GM12878 (cell line): ENCODE results near the gene NEK10. TPM values are rescaled to one million over a fixed set of nuclear protein-coding genes. Genes with fewer than 3 reads are reported as not detected.

Experiments
- ATAC-seq: fragments of 200-7000 bp; cut with Tn5 transposase; 3 replicates; pipeline ENCODE4 v1.9.1; 2020; ENCODE audit warnings: mild to moderate bottlenecking, moderate library complexity
- BruUV-seq: library from RNA; stranded (reverse); fragments of 400-500 nt; replicated peaks from 2 replicates; lab custom pipeline; 2021; lab: Mats Ljungman, UMichigan
- CTCF ChIA-PET: fragments of 300-600 bp; sonication (Branson Sonifier 250); formaldehyde crosslinking; extraction: SDS; loops from one replicate; lab custom pipeline; 2021; ENCODE audit warnings: inconsistent platforms; lab: Yijun Ruan, JAX
- POLR2A ChIA-PET: fragments of 350-600 bp; formaldehyde crosslinking; extraction: SDS; loops from one replicate; lab custom pipeline; 2021; ENCODE audit warnings: inconsistent platforms; lab: Charles Lee
- RAD21 ChIA-PET: fragments of 300-600 bp; sonication (Branson Sonifier 250); formaldehyde crosslinking; loops from one replicate; lab custom pipeline; 2023; ENCODE audit warnings: antibody characterized with exemption; ENCODE audit not compliant: unreplicated experiment; lab: Charles Lee
- SMC1A ChIA-PET: fragments of 300-600 bp; sonication (Branson Sonifier 250); formaldehyde crosslinking; loops from one replicate; lab custom pipeline; 2023; ENCODE audit not compliant: unreplicated experiment, uncharacterized antibody; lab: Charles Lee
- DNase-seq: peaks from one replicate; pipeline ENCODE4 v3.0.0-alpha.2; 2011; ENCODE audit warnings: low read depth, low spot score
- FAIRE-seq: peaks from 3 replicates; lab custom pipeline; 2011; peaks lifted over from hg19 to GRCh38; lab: Jason Lieb, UNC
- H2AFZ ChIP-seq: 2 replicates; pipeline ENCODE4 v1.6.0; 2011; ENCODE audit warnings: low read depth, low read length, control low read depth; ENCODE audit not compliant: control insufficient read depth
- H3K27ac ChIP-seq: 2 replicates; pipeline ENCODE4 v1.5.1; 2011; ENCODE audit warnings: control low read depth; ENCODE audit not compliant: control insufficient read depth, insufficient read depth
- H3K27me3 ChIP-seq, 2 experiments: replicated peaks in 1 of 2; 2 replicates each; pipeline versions ENCODE4 v1.6.0 to v1.6.1; 2011; ENCODE audit warnings: low read length in 1 of 2; ENCODE audit not compliant: control insufficient read depth in 2 of 2, insufficient read depth in 2 of 2
- H3K36me3 ChIP-seq, 2 experiments: 2 replicates each; pipeline ENCODE4 v1.5.1; 2011; ENCODE audit warnings: low read length in 1 of 2; ENCODE audit not compliant: control insufficient read depth in 2 of 2, insufficient read depth in 2 of 2
- H3K4me1 ChIP-seq: 2 replicates; pipeline ENCODE4 v1.6.1; 2011; ENCODE audit warnings: mild to moderate bottlenecking, low read length, moderate library complexity, mixed read lengths; ENCODE audit not compliant: control insufficient read depth, insufficient read depth
- H3K4me2 ChIP-seq: 2 replicates; pipeline ENCODE4 v1.6.0; 2011; ENCODE audit warnings: control low read depth; ENCODE audit not compliant: control insufficient read depth, insufficient read depth
- H3K4me3 ChIP-seq: fragments of 200-600 bp; sonication (generic); 2 replicates; pipeline ENCODE4 v1.5.1; 2016
- H3K79me2 ChIP-seq: 2 replicates; pipeline ENCODE4 v1.6.0; 2011; ENCODE audit warnings: low read length; ENCODE audit not compliant: control insufficient read depth, insufficient read depth
- H3K9ac ChIP-seq: 2 replicates; pipeline ENCODE4 v1.8.0; 2011; ENCODE audit warnings: low read length, control low read depth, mixed read lengths; ENCODE audit not compliant: control insufficient read depth, insufficient read depth
- H3K9me3 ChIP-seq: replicated peaks from 3 replicates; pipeline ENCODE4 v1.5.1; 2011; ENCODE audit warnings: mild to moderate bottlenecking, low read length; ENCODE audit not compliant: control insufficient read depth, insufficient read depth
- H4K20me1 ChIP-seq: 2 replicates; pipeline ENCODE4 v1.6.0; 2011; ENCODE audit not compliant: control insufficient read depth, insufficient read depth
- SIN3A ChIP-seq: IDR thresholded peaks from 2 replicates; pipeline ENCODE4 v1.6.1; 2012; ENCODE audit warnings: low read depth, low read length, improper control_type of control experiment
- SREBF2 ChIP-seq: IDR thresholded peaks from 2 replicates; pipeline ENCODE4 v1.6.1; 2012; ENCODE audit warnings: mild to moderate bottlenecking, low read length
- TAF1 ChIP-seq: IDR thresholded peaks from 2 replicates; pipeline ENCODE4 v1.6.1; 2011; ENCODE audit warnings: mild to moderate bottlenecking, low read depth, low read length, borderline replicate concordance
- WRNIP1 ChIP-seq: IDR thresholded peaks from 2 replicates; pipeline ENCODE4 v1.6.1; 2011; ENCODE audit warnings: low read depth, low read length, improper control_type of control experiment, borderline replicate concordance
- ZNF274 ChIP-seq: IDR thresholded peaks from one replicate; pipeline ENCODE4 v1.8.0; 2011; ENCODE audit not compliant: insufficient read length, insufficient read depth
- WGBS: methylation state at CpG from one replicate; pipeline ENCODE4 v1.1.6; 2016; ENCODE audit warnings: low lambda C conversion rate; ENCODE audit not compliant: insufficient replicate concordance, insufficient coverage; ENCODE audit errors: missing lambda C conversion rate; 5-methylcytosine and 5-hydroxymethylcytosine counted together
- in situ Hi-C: fragments of 300-500 bp; cut with MboI; formaldehyde crosslinking; loops from 9 replicates; pipeline ENCODE4 v1.14.3; 2018; ENCODE audit warnings: mixed read lengths
- intact Hi-C: fragments of 100-400 bp; cut with micrococcal nuclease; formaldehyde crosslinking; loops from one replicate; pipeline ENCODE4 v1.14.2; 2022; ENCODE audit not compliant: unreplicated experiment
- polyA plus RNA-seq, 11 experiments: library from polyadenylated mRNA; depleted of rRNA in 4 of 11; unstranded in 6 of 11; stranded (reverse) in 5 of 11; fragments of >200 nt; fragmentation: Nextera tagmentation in 4 of 11; fragmentation: Illumina TruSeq in 1 of 11; extraction: Ambion mirVana in 4 of 11; extraction: Trizol in 1 of 11; gene quantifications; 1 replicate in 1 of 11; 2 replicates in 10 of 11; pipeline versions ENCODE4 v1.2.1 to v1.2.3, GENCODE V29; 2011 to 2016; ENCODE audit warnings: inconsistent platforms in 2 of 11, missing spikeins in 2 of 11, low read depth in 1 of 11
- total RNA-seq, 4 experiments: library from RNA; depleted of rRNA in 3 of 4; stranded (reverse); fragments of >200 nt in 3 of 4; fragmentation: Illumina TruSeq in 1 of 4; extraction: Trizol in 1 of 4; gene quantifications; 2 replicates each; pipeline versions ENCODE4 v1.2.1 to v1.2.3, GENCODE V29; 2013 to 2021
- TF ChIP-seq, protein P1 (sequence below): fragments of 450-650 bp; formaldehyde crosslinking; IDR thresholded peaks from 2 replicates; pipeline ENCODE4 v1.5.0; 2022; ENCODE audit warnings: mild to moderate bottlenecking, missing genetic modification characterization
- TF ChIP-seq, protein P2 (sequence below): IDR thresholded peaks from 2 replicates; pipeline ENCODE4 v1.6.1; 2012; ENCODE audit warnings: low read length, inconsistent platforms
- TF ChIP-seq, protein P3 (sequence below): fragments of 450-650 bp; IDR thresholded peaks from 2 replicates; pipeline ENCODE4 v1.6.1; 2017; ENCODE audit warnings: antibody characterized with exemption, mild to moderate bottlenecking, moderate library complexity
- TF ChIP-seq, protein P4 (sequence below): IDR thresholded peaks from 2 replicates; pipeline ENCODE4 v1.6.1; 2011; ENCODE audit warnings: low read depth, mild to moderate bottlenecking, low read length, moderate library complexity, borderline replicate concordance; ENCODE audit errors: extremely low read depth

The NEK10 gene
- total and polyA plus RNA-seq, 10 of the 15 experiments (the other 5 are each of a cell fraction or from before 2014, with no cell fraction given) = 0.06 to 0.40 (median 0.16) TPM; not detected in 2

DNA sequence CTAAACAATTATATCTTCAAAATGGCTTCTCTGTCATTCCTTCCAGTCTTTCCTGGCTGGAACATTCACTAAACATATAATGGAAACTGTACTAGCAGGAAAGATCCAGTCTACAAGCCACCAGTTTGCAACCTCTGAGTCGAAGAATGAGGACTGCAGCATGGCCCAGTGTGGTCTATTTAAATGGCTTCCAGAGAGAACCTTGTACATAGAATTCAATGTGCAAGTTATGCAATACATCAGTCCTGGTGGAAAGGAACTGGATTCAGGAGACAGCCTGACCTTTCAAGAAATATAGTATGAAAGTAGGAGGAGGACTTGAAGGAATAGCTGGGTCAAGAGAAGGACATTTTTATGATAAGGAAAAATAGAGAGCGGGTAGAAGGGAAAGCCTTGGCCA is 49.9 kb downstream of the NEK10 start (continued):
- TF ChIP-seq, protein P1, sequence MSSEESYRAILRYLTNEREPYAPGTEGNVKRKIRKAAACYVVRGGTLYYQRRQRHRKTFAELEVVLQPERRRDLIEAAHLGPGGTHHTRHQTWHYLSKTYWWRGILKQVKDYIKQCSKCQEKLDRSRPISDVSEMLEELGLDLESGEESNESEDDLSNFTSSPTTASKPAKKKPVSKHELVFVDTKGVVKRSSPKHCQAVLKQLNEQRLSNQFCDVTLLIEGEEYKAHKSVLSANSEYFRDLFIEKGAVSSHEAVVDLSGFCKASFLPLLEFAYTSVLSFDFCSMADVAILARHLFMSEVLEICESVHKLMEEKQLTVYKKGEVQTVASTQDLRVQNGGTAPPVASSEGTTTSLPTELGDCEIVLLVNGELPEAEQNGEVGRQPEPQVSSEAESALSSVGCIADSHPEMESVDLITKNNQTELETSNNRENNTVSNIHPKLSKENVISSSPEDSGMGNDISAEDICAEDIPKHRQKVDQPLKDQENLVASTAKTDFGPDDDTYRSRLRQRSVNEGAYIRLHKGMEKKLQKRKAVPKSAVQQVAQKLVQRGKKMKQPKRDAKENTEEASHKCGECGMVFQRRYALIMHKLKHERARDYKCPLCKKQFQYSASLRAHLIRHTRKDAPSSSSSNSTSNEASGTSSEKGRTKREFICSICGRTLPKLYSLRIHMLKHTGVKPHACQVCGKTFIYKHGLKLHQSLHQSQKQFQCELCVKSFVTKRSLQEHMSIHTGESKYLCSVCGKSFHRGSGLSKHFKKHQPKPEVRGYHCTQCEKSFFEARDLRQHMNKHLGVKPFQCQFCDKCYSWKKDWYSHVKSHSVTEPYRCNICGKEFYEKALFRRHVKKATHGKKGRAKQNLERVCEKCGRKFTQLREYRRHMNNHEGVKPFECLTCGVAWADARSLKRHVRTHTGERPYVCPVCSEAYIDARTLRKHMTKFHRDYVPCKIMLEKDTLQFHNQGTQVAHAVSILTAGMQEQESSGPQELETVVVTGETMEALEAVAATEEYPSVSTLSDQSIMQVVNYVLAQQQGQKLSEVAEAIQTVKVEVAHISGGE = no peak
- no peak for TF ChIP-seq TAF1
- no peak for TF ChIP-seq WRNIP1

DNA sequence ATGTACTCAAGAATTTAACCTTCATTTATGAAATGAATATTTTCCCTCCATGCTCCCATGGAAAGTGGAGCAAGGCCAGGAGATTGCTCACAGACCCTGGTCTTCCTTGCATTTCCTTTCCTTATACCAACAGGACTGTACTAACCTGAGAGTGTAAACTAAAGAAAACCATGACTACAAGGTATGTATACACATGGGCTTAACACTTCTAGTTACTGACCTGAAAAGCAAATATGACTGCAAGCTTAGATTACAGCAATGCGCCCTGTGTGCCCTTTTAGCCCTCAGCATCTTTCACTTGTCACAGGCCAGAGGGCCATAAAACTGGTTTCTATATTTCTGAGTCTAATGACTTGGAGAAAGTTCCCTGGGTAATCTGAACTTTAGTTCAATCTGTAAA is 52.1 kb downstream of the NEK10 start:
- in situ Hi-C loops (loop anchor here (5.0 to 10.0 kb wide), 2 partner anchors 150 to 1018 kb away; no protein-coding TSS in a partner anchor), intact Hi-C loops (no loop called here)
- POLR2A ChIA-PET = no interaction called here
- H3K79me2 ChIP-seq = no peaks in the 10 kb centered on the region
- no peak overlapping the region for H3K4me3 ChIP-seq
- no peak overlapping the region for H3K9ac ChIP-seq
- no peak overlapping the region for H3K4me2 ChIP-seq
- RAD21 ChIA-PET = interaction anchor here (1.5 to 1.6 kb wide), 2 partner anchors 150 to 364 kb away, joined by 6 to 7 read pairs; no protein-coding TSS in a partner anchor
- no peaks in the 10 kb centered on the region for H3K9me3 ChIP-seq
- no peak overlapping the region for H3K27ac ChIP-seq
- WGBS = 75% methylated on average over 1 of the region's 1 CpG
- FAIRE-seq = peak; percentile 54
- no peak for TF ChIP-seq SIN3A
- TF ChIP-seq, protein P2, sequence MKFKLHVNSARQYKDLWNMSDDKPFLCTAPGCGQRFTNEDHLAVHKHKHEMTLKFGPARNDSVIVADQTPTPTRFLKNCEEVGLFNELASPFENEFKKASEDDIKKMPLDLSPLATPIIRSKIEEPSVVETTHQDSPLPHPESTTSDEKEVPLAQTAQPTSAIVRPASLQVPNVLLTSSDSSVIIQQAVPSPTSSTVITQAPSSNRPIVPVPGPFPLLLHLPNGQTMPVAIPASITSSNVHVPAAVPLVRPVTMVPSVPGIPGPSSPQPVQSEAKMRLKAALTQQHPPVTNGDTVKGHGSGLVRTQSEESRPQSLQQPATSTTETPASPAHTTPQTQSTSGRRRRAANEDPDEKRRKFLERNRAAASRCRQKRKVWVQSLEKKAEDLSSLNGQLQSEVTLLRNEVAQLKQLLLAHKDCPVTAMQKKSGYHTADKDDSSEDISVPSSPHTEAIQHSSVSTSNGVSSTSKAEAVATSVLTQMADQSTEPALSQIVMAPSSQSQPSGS = no peak
- TF ChIP-seq SREBF2 = no peak
- no peak for TF ChIP-seq TAF1
- no peak for TF ChIP-seq ZNF274
- TF ChIP-seq, protein P3, sequence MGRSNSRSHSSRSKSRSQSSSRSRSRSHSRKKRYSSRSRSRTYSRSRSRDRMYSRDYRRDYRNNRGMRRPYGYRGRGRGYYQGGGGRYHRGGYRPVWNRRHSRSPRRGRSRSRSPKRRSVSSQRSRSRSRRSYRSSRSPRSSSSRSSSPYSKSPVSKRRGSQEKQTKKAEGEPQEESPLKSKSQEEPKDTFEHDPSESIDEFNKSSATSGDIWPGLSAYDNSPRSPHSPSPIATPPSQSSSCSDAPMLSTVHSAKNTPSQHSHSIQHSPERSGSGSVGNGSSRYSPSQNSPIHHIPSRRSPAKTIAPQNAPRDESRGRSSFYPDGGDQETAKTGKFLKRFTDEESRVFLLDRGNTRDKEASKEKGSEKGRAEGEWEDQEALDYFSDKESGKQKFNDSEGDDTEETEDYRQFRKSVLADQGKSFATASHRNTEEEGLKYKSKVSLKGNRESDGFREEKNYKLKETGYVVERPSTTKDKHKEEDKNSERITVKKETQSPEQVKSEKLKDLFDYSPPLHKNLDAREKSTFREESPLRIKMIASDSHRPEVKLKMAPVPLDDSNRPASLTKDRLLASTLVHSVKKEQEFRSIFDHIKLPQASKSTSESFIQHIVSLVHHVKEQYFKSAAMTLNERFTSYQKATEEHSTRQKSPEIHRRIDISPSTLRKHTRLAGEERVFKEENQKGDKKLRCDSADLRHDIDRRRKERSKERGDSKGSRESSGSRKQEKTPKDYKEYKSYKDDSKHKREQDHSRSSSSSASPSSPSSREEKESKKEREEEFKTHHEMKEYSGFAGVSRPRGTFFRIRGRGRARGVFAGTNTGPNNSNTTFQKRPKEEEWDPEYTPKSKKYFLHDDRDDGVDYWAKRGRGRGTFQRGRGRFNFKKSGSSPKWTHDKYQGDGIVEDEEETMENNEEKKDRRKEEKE = no peak
- TF ChIP-seq, protein P4, sequence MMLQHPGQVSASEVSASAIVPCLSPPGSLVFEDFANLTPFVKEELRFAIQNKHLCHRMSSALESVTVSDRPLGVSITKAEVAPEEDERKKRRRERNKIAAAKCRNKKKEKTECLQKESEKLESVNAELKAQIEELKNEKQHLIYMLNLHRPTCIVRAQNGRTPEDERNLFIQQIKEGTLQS = no peak
- ATAC-seq = peak; percentile 49
- SMC1A ChIA-PET = interaction anchor here (0.7 to 1.6 kb wide), 5 partner anchors 37 to 364 kb away, joined by 3 to 6 read pairs (median 3); no protein-coding TSS in a partner anchor
- no peaks in the 10 kb centered on the region for H3K36me3 ChIP-seq
- no peaks in the 10 kb centered on the region for H4K20me1 ChIP-seq
- DNase-seq = no peak
- CTCF ChIA-PET = interaction anchor here (0.7 to 1.4 kb wide), 4 partner anchors 32 to 150 kb away, joined by 3 to 5 read pairs (median 4); no protein-coding TSS in a partner anchor
- H2AFZ ChIP-seq = no peak overlapping the region
- no TSS peak for BruUV-seq
- H3K27me3 ChIP-seq = no peaks in the 10 kb centered on the region
- no peaks in the 10 kb centered on the region for H3K4me1 ChIP-seq
